Measurements from ENCODE around the gene EML1. TPM values are rescaled to one million over a fixed set of nuclear protein-coding genes. Genes with fewer than 3 reads are reported as not detected.
A peak's percentile ranks its signal among the peaks of the same experiment; 100 is the strongest.

EML1 gene
- total and polyA plus RNA-seq, 5 experiments from 2014 or later: not detected

GRCh38 chr14:99790201-99790977 lies 2.8 kb upstream of the EML1 start:
- ATAC-seq: no peak
- peak in 2 of 10 donors; percentile 2 for DNase-seq
- H3K4me3 Mint-ChIP-seq: no peak overlapping the region
- POLR2A ChIA-PET: interaction anchor here (0.6 kb wide), 1 partner anchor 92 kb away, joined by 4 read pairs; no protein-coding TSS in a partner anchor
- peak overlapping the region in 4 of 10 donors; percentile 26 to 78 (median 34) for H3K27ac Mint-ChIP-seq
- H3K4me1 Mint-ChIP-seq: peaks cover 8 to 23% (median 21%) of the 10 kb centered on the region in 4 donors
- H3K27me3 Mint-ChIP-seq: peaks cover 3 to 25% (median 3%) of the 10 kb centered on the region in 5 donors
- no peaks in the 10 kb centered on the region for H3K9me3 Mint-ChIP-seq
- H3K36me3 Mint-ChIP-seq: no peaks in the 10 kb centered on the region

- H3K27me3 Mint-ChIP-seq: peaks cover 2 to 31% (median 5%) of the 10 kb centered on the region in 5 donors
- H3K9me3 Mint-ChIP-seq: no peaks in the 10 kb centered on the region
- ATAC-seq (no peak), DNase-seq (no peak)
- peaks cover 8 to 23% (median 21%) of the 10 kb centered on the region in 4 donors for H3K4me1 Mint-ChIP-seq
- POLR2A ChIA-PET: no interaction called here
- H3K27ac Mint-ChIP-seq: peak overlapping the region in 1 of 10 donors; percentile 11
- peak overlapping the region in 2 of 10 donors; percentile 18 to 52 for H3K4me3 Mint-ChIP-seq
- H3K36me3 Mint-ChIP-seq: no peaks in the 10 kb centered on the region
Observed at GRCh38 chr14:99790978-99791376, 2.2 kb upstream of the EML1 start.

- H3K4me1 Mint-ChIP-seq: peaks cover 8 to 23% (median 21%) of the 10 kb centered on the region in 4 donors
- H3K9me3 Mint-ChIP-seq: no peaks in the 10 kb centered on the region
- POLR2A ChIA-PET: no interaction called here
- DNase-seq (no peak), ATAC-seq (no peak)
- H3K36me3 Mint-ChIP-seq: no peaks in the 10 kb centered on the region
- peaks cover 0 to 37% (median 3%) of the 10 kb centered on the region in 5 donors for H3K27me3 Mint-ChIP-seq
- H3K27ac Mint-ChIP-seq: peak overlapping the region in 3 of 10 donors; percentile 6 to 50 (median 33)
- H3K4me3 Mint-ChIP-seq: peak overlapping the region in 6 of 10 donors; percentile 9 to 82 (median 47)
Observed at GRCh38 chr14:99791476-99792209, 1.6 kb upstream of the EML1 start.

GRCh38 chr14:99792210-99792535 lies 1.0 kb upstream of the EML1 start:
- peak overlapping the region; percentile 71 to 85 (median 80) for H3K4me3 Mint-ChIP-seq
- peak overlapping the region in 8 of 10 donors; percentile 11 to 83 (median 24) for H3K27ac Mint-ChIP-seq
- H3K27me3 Mint-ChIP-seq: peaks cover 0 to 42% (median 8%) of the 10 kb centered on the region in 5 donors
- H3K9me3 Mint-ChIP-seq: no peaks in the 10 kb centered on the region
- peaks cover 8 to 23% (median 21%) of the 10 kb centered on the region in 4 donors for H3K4me1 Mint-ChIP-seq
- DNase-seq: no peak
- POLR2A ChIA-PET: no interaction called here
- no peak for ATAC-seq
- H3K36me3 Mint-ChIP-seq: no peaks in the 10 kb centered on the region

- H3K27ac Mint-ChIP-seq: peak overlapping the region in 7 of 10 donors; percentile 11 to 83 (median 23)
- DNase-seq (peak in 4 of 10 donors; percentile 1 to 20 (median 8)), ATAC-seq (peak; percentile 8 to 15)
- no peaks in the 10 kb centered on the region for H3K36me3 Mint-ChIP-seq
- H3K4me1 Mint-ChIP-seq: peaks cover 8 to 23% (median 21%) of the 10 kb centered on the region in 4 donors
- H3K9me3 Mint-ChIP-seq: no peaks in the 10 kb centered on the region
- POLR2A ChIA-PET: no interaction called here
- peaks cover 0 to 44% (median 10%) of the 10 kb centered on the region in 5 donors for H3K27me3 Mint-ChIP-seq
- H3K4me3 Mint-ChIP-seq: peak overlapping the region; percentile 71 to 85 (median 80)
Observed at GRCh38 chr14:99792551-99793212, 531 bp upstream of the EML1 start.

- POLR2A ChIA-PET: no interaction called here
- Mint-ChIP-seq H3K27ac (peak overlapping the region in 2 of 10 donors; percentile 18 to 28), H3K9me3 (no peaks in the 10 kb centered on the region), H3K27me3 (peaks cover 0 to 49% (median 12%) of the 10 kb centered on the region in 5 donors), H3K36me3 (no peaks in the 10 kb centered on the region), H3K4me3 (peak overlapping the region; percentile 47 to 79 (median 70)), H3K4me1 (peaks cover 8 to 23% (median 21%) of the 10 kb centered on the region in 4 donors)
- no peak for DNase-seq
- ATAC-seq: no peak
Observed at GRCh38 chr14:99794151-99794780, 1.1 kb downstream of the EML1 start.

GRCh38 chr14:99795046-99795445 lies 1.8 kb downstream of the EML1 start:
- peaks cover 0 to 54% (median 12%) of the 10 kb centered on the region in 5 donors for H3K27me3 Mint-ChIP-seq
- peak overlapping the region in 4 of 10 donors; percentile 0 to 41 (median 30) for H3K4me3 Mint-ChIP-seq
- POLR2A ChIA-PET: no interaction called here
- ATAC-seq (no peak), DNase-seq (no peak)
- H3K27ac Mint-ChIP-seq: no peak overlapping the region
- peaks cover 8 to 21% (median 19%) of the 10 kb centered on the region in 4 donors for H3K4me1 Mint-ChIP-seq
- no peaks in the 10 kb centered on the region for H3K9me3 Mint-ChIP-seq
- H3K36me3 Mint-ChIP-seq: no peaks in the 10 kb centered on the region

GRCh38 chr14:99797231-99797630 lies 4.0 kb downstream of the EML1 start:
- no peak overlapping the region for H3K27ac Mint-ChIP-seq
- H3K9me3 Mint-ChIP-seq: no peaks in the 10 kb centered on the region
- DNase-seq: no peak
- no peaks in the 10 kb centered on the region for H3K36me3 Mint-ChIP-seq
- no peak overlapping the region for H3K4me3 Mint-ChIP-seq
- ATAC-seq: no peak
- peaks cover 11 to 58% (median 28%) of the 10 kb centered on the region in 5 donors for H3K27me3 Mint-ChIP-seq
- POLR2A ChIA-PET: interaction anchor here (0.7 kb wide), 1 partner anchor 192 kb away, joined by 3 read pairs; no protein-coding TSS in a partner anchor
- peaks cover 3 to 11% (median 4%) of the 10 kb centered on the region in 4 donors for H3K4me1 Mint-ChIP-seq

- Mint-ChIP-seq H3K4me3 (no peak overlapping the region), H3K9me3 (no peaks in the 10 kb centered on the region), H3K27ac (no peak overlapping the region), H3K36me3 (no peaks in the 10 kb centered on the region), H3K27me3 (peaks cover 21 to 52% (median 44%) of the 10 kb centered on the region in 5 donors), H3K4me1 (no peaks in the 10 kb centered on the region)
- DNase-seq: no peak
- no peak for ATAC-seq
- POLR2A ChIA-PET: no interaction called here
Observed at GRCh38 chr14:99800781-99801180, 7.6 kb downstream of the EML1 start.

- no peak overlapping the region for H3K27ac Mint-ChIP-seq
- no peaks in the 10 kb centered on the region for H3K36me3 Mint-ChIP-seq
- ATAC-seq (no peak), DNase-seq (no peak)
- POLR2A ChIA-PET: no interaction called here
- H3K9me3 Mint-ChIP-seq: no peaks in the 10 kb centered on the region
- no peak overlapping the region for H3K4me3 Mint-ChIP-seq
- H3K4me1 Mint-ChIP-seq: no peaks in the 10 kb centered on the region
- H3K27me3 Mint-ChIP-seq: peaks cover 21 to 52% (median 35%) of the 10 kb centered on the region in 5 donors
Observed at GRCh38 chr14:99802301-99803105, 9.3 kb downstream of the EML1 start.

GRCh38 chr14:99803106-99803775 lies 10.0 kb downstream of the EML1 start:
- H3K4me3 Mint-ChIP-seq: no peak overlapping the region

More at GRCh38 chr14:99803106-99803775, 10.0 kb downstream of the EML1 start:
- ATAC-seq (no peak), DNase-seq (no peak)
- Mint-ChIP-seq H3K27ac (no peak overlapping the region), H3K4me1 (no peaks in the 10 kb centered on the region), H3K27me3 (peaks cover 22 to 54% (median 32%) of the 10 kb centered on the region in 5 donors), H3K36me3 (no peaks in the 10 kb centered on the region), H3K9me3 (no peaks in the 10 kb centered on the region)
- POLR2A ChIA-PET: no interaction called here

Measured in naive thymus-derived CD8-positive, alpha-beta T cell (primary cell).